ENCODE results near the gene WDR35.
"Not testable (repeated sequence)": the region's sequence is repeated elsewhere in the genome, so short reads cannot be mapped to it uniquely, and the experiment has no call there.

Gene WDR35

GRCh38 chr2:19894134-19894792, 95.6 kb downstream of the WDR35 start:
- DNase-seq (ENCODE audit: low read depth in 2 of 2) = no peak

- no peak for DNase-seq (ENCODE audit: low read depth in 2 of 2)
Measured at GRCh38 chr2:19893520-19894133, 96.3 kb downstream of the WDR35 start.

- not testable (repeated sequence) for DNase-seq (ENCODE audit: low read depth in 2 of 2)
Measured at GRCh38 chr2:19891971-19892370, 97.9 kb downstream of the WDR35 start.

- no peak for DNase-seq (ENCODE audit: low read depth in 2 of 2)
Measured at GRCh38 chr2:19890104-19890503, 99.8 kb downstream of the WDR35 start.

- no peak for DNase-seq (ENCODE audit: low read depth in 2 of 2)
Measured at GRCh38 chr2:19888831-19889230, 101.1 kb downstream of the WDR35 start.

GRCh38 chr2:19887510-19887909, 102.4 kb downstream of the WDR35 start:
- no peak for DNase-seq (ENCODE audit: low read depth in 2 of 2)

- DNase-seq (ENCODE audit: low read depth in 2 of 2) = no peak
Measured at GRCh38 chr2:19886261-19886660, 103.6 kb downstream of the WDR35 start.

- DNase-seq (ENCODE audit: low read depth in 2 of 2) = no peak
Measured at GRCh38 chr2:19885791-19886190, 104.1 kb downstream of the WDR35 start.

- no peak for DNase-seq (ENCODE audit: low read depth in 2 of 2)
Measured at GRCh38 chr2:19883971-19884720, 105.8 kb downstream of the WDR35 start.

GRCh38 chr2:19883486-19883885, 106.4 kb downstream of the WDR35 start:
- DNase-seq (ENCODE audit: low read depth in 2 of 2) = no peak

- no peak for DNase-seq (ENCODE audit: low read depth in 2 of 2)
Measured at GRCh38 chr2:19882286-19882685, 107.6 kb downstream of the WDR35 start.

GRCh38 chr2:19881908-19882265, 108.0 kb downstream of the WDR35 start:
- no peak for DNase-seq (ENCODE audit: low read depth in 2 of 2)

GRCh38 chr2:19881221-19881907, 108.5 kb downstream of the WDR35 start:
- no peak for DNase-seq (ENCODE audit: low read depth in 2 of 2)

GRCh38 chr2:19880191-19880590, 109.7 kb downstream of the WDR35 start:
- not testable (repeated sequence) for DNase-seq (ENCODE audit: low read depth in 2 of 2)

- no peak for DNase-seq (ENCODE audit: low read depth in 2 of 2)
Measured at GRCh38 chr2:19879120-19879519, 110.8 kb downstream of the WDR35 start.

GRCh38 chr2:19878268-19879046, 111.4 kb downstream of the WDR35 start:
- DNase-seq (ENCODE audit: low read depth in 2 of 2) = no peak

- no peak for DNase-seq (ENCODE audit: low read depth in 2 of 2)
Measured at GRCh38 chr2:19876751-19877150, 113.2 kb downstream of the WDR35 start.

GRCh38 chr2:19875280-19875679, 114.6 kb downstream of the WDR35 start:
- DNase-seq (ENCODE audit: low read depth in 2 of 2) = no peak

GRCh38 chr2:19874726-19875125, 115.2 kb downstream of the WDR35 start:
- DNase-seq (ENCODE audit: low read depth in 2 of 2) = no peak

- DNase-seq (ENCODE audit: low read depth in 2 of 2) = no peak
Measured at GRCh38 chr2:19873014-19873413, 116.9 kb downstream of the WDR35 start.

GRCh38 chr2:19872302-19872701, 117.6 kb downstream of the WDR35 start:
- DNase-seq (ENCODE audit: low read depth in 2 of 2) = no peak

- DNase-seq (ENCODE audit: low read depth in 2 of 2) = no peak
Measured at GRCh38 chr2:19871836-19872235, 118.1 kb downstream of the WDR35 start.
